PC-3 (cell line): ENCODE data around the gene NASP. TPM values are rescaled to one million over a fixed set of nuclear protein-coding genes. Genes with fewer than 3 reads are reported as not detected.

Source experiments
- ATAC-seq: fragments of 200-7000 bp; cut with Tn5 transposase; 2 replicates; pipeline ENCODE4 v1.9.1; 2020; ENCODE audit warnings: mild to moderate bottlenecking, moderate library complexity
- BruUV-seq: library from RNA; stranded (reverse); fragments of 400-500 nt; replicated peaks from 2 replicates; lab custom pipeline; 2021; lab: Mats Ljungman, UMichigan
- CTCF ChIA-PET: fragments of 300-600 bp; sonication (Branson Sonifier 250); formaldehyde crosslinking; loops from one replicate; lab custom pipeline; 2022; ENCODE audit warnings: antibody characterized with exemption; lab: Charles Lee
- POLR2A ChIA-PET: fragments of 300-600 bp; sonication (Branson Sonifier 250); formaldehyde crosslinking; loops from one replicate; lab custom pipeline; 2022; ENCODE audit warnings: antibody characterized with exemption; ENCODE audit not compliant: unreplicated experiment; lab: Charles Lee
- DNase-seq: peaks from one replicate; pipeline ENCODE4 v3.0.0-alpha.2; 2015
- H2AFZ ChIP-seq: fragments of 300-600 bp; sonication (generic); 2 replicates; pipeline ENCODE4 v1.6.0; 2016; ENCODE audit warnings: antibody characterized with exemption, low read length
- H3F3A ChIP-seq: fragments of 300-600 bp; sonication (generic); one replicate; pipeline ENCODE4 v1.6.0; 2017; ENCODE audit warnings: antibody characterized with exemption, low read length, control low read depth, mild to moderate bottlenecking; ENCODE audit not compliant: unreplicated experiment
- H3K27ac ChIP-seq: fragments of 300-600 bp; sonication (generic); 2 replicates; pipeline ENCODE4 v1.5.1; 2016; ENCODE audit warnings: mild to moderate bottlenecking, low read length
- H3K27me3 ChIP-seq: fragments of 300-600 bp; sonication (generic); 2 replicates; pipeline ENCODE4 v1.6.1; 2016; ENCODE audit warnings: low read length, mixed read lengths
- H3K36me3 ChIP-seq: fragments of 300-600 bp; sonication (generic); 2 replicates; pipeline ENCODE4 v1.6.1; 2016; ENCODE audit warnings: low read depth, mixed run types, low read length, mixed read lengths
- H3K4me1 ChIP-seq: fragments of 300-600 bp; sonication (generic); 2 replicates; pipeline ENCODE4 v1.5.1; 2016; ENCODE audit warnings: low read length; ENCODE audit not compliant: insufficient read depth
- H3K4me2 ChIP-seq: fragments of 300-600 bp; sonication (generic); 2 replicates; pipeline ENCODE4 v1.6.0; 2016; ENCODE audit warnings: low read length
- H3K4me3 ChIP-seq: fragments of 300-600 bp; sonication (generic); 2 replicates; pipeline ENCODE4 v1.5.1; 2016; ENCODE audit warnings: mild to moderate bottlenecking, low read length, mixed read lengths
- H3K79me2 ChIP-seq: fragments of 300-600 bp; sonication (generic); 2 replicates; pipeline ENCODE4 v1.6.1; 2017; ENCODE audit warnings: low read length, mixed read lengths
- H3K9ac ChIP-seq: fragments of 300-600 bp; sonication (generic); 2 replicates; pipeline ENCODE4 v1.6.0; 2016; ENCODE audit warnings: mild to moderate bottlenecking, low read length
- H3K9me2 ChIP-seq: fragments of 300-600 bp; sonication (generic); replicated peaks from 2 replicates; pipeline ENCODE4 v1.6.1; 2016; ENCODE audit warnings: mixed run types, low read length, mixed read lengths
- H3K9me3 ChIP-seq: fragments of 300-600 bp; sonication (generic); 2 replicates; pipeline ENCODE4 v1.6.1; 2016; ENCODE audit warnings: low read length, mixed read lengths
- H4K20me1 ChIP-seq: fragments of 300-600 bp; sonication (generic); 2 replicates; pipeline ENCODE4 v1.6.1; 2016; ENCODE audit warnings: low read length, mixed read lengths
- EZH2 ChIP-seq: fragments of 300-600 bp; sonication (generic); IDR thresholded peaks from one replicate; pipeline ENCODE4 v1.6.1; 2017; ENCODE audit warnings: antibody characterized with exemption, mild to moderate bottlenecking, low read length; ENCODE audit not compliant: unreplicated experiment
- EZH2phosphoT487 ChIP-seq: fragments of 300-600 bp; sonication (generic); IDR thresholded peaks from 2 replicates; pipeline ENCODE4 v1.6.1; 2018; ENCODE audit warnings: mild to moderate bottlenecking, antibody characterized with exemption, low read length, borderline replicate concordance
- intact Hi-C: fragments of 100-400 bp; cut with micrococcal nuclease; formaldehyde crosslinking; loops from 2 replicates; pipeline ENCODE4 v1.9.0; 2023
- total RNA-seq: library from RNA; depleted of rRNA; stranded (reverse); fragments of >200 nt; gene quantifications from 2 replicates; pipeline ENCODE4 v1.2.3, GENCODE V29; 2014
- TF ChIP-seq, protein P1 (sequence below): fragments of 300-600 bp; sonication (generic); conservative IDR thresholded peaks from 2 replicates; pipeline ENCODE4 v1.5.1; 2017; ENCODE audit warnings: antibody characterized with exemption, low read depth, mild to moderate bottlenecking, low read length

NASP gene
- total RNA-seq, 1 experiment from 2014 or later = 119 TPM

DNA sequence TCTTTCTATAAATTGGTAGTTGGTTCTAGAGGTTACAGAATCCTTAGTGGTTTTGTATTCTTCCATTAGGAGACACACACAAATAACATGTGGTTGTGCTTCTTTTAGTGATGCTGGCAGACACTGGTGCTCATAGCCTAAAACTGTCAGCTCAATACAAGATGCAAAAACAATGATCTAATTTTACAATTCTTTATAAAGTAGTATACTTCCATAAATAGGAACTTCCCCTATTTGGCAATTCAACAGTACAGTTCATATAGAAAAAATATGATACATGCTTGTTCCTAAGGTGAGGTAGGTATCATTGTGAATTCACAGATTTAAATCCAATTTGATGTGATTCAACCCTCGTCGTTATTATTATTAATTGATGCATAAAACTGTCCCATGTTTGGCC, 60.8 kb downstream of the NASP start:
- Histone ChIP-seq H3K4me3 (no peak overlapping the region), H3K9me3 (no peaks in the 10 kb centered on the region), H3K4me2 (no peak overlapping the region), H3K36me3 (peaks cover 45% of the 10 kb centered on the region), H3K9me2 (no peaks in the 10 kb centered on the region), H2AFZ (no peak overlapping the region), H3K79me2 (no peaks in the 10 kb centered on the region; the same call in 1 of the 2 replicates), H3K27ac (no peak overlapping the region), H4K20me1 (no peaks in the 10 kb centered on the region), H3K9ac (no peak overlapping the region), H3F3A (peaks cover 6% of the 10 kb centered on the region), H3K27me3 (no peaks in the 10 kb centered on the region), H3K4me1 (no peaks in the 10 kb centered on the region)
- ChIA-PET CTCF (no interaction called here), POLR2A (interaction anchor here (0.6 kb wide), 1 partner anchor 63 kb away, joined by 9 read pairs; no protein-coding TSS in a partner anchor)
- ATAC-seq (peak; percentile 11; the same call in 1 of the 2 replicates), DNase-seq (no peak)
- intact Hi-C loops = loop anchor here (1.0 to 5.0 kb wide), 3 partner anchors 43 to 237 kb away; partner anchors contain the start of genes GPBP1L1, MAST2 and TMEM69
- TF ChIP-seq EZH2 = no peak
- TF ChIP-seq, protein P1, sequence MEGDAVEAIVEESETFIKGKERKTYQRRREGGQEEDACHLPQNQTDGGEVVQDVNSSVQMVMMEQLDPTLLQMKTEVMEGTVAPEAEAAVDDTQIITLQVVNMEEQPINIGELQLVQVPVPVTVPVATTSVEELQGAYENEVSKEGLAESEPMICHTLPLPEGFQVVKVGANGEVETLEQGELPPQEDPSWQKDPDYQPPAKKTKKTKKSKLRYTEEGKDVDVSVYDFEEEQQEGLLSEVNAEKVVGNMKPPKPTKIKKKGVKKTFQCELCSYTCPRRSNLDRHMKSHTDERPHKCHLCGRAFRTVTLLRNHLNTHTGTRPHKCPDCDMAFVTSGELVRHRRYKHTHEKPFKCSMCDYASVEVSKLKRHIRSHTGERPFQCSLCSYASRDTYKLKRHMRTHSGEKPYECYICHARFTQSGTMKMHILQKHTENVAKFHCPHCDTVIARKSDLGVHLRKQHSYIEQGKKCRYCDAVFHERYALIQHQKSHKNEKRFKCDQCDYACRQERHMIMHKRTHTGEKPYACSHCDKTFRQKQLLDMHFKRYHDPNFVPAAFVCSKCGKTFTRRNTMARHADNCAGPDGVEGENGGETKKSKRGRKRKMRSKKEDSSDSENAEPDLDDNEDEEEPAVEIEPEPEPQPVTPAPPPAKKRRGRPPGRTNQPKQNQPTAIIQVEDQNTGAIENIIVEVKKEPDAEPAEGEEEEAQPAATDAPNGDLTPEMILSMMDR = no peak
- TF ChIP-seq EZH2phosphoT487 = no peak
- BruUV-seq = no TSS peak

DNA sequence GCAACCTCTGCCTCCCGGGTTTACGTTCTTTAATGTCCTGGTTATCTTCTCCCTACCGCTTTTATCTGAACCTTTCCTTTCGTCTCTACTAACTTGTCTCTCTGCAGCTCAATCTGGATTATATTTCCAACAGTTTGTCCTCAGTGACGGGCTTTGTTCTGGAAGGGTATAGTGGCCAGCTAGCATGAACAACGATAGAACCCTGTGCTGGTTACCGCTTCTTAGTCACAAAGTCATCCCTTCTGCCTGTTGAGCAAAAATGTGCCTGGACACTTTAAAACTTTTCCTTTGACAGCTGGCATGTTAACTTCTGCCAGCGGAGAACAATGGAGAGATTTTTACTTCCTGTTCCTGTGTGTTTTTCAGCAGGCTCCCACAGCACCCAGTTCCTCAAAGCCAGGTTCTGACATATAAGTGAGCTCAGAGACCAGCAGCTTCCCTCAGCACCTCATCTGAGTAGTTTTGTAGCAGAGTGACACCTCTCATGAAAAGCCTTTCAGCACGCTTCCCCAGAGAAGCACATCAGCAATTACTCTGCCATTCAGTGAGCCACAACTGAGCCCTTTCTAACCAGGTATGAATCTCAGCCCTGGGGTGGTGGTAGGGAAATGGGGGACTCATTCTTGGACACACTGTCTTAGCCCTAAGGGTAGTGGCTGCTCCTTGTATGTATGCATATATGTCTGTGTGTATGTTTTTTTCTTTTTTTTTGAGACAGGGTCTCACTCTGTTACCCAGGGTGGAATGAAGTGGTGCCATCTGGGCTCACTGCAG, 63.6 kb downstream of the NASP start:
- H3K79me2 ChIP-seq = peaks cover 5% of the 10 kb centered on the region; the same call in 1 of the 2 replicates
- BruUV-seq = no TSS peak

More for the DNA sequence above, 63.6 kb downstream of the NASP start:
- H3K27me3 ChIP-seq = no peaks in the 10 kb centered on the region
- intact Hi-C loops = no loop called here
- ChIA-PET CTCF (no interaction called here), POLR2A (no interaction called here)
- peaks cover 8% of the 10 kb centered on the region for H3F3A ChIP-seq
- no peaks in the 10 kb centered on the region for H3K4me1 ChIP-seq
- DNase-seq (no peak), ATAC-seq (no peak)
- H3K4me3 ChIP-seq = no peak overlapping the region
- H4K20me1 ChIP-seq = no peaks in the 10 kb centered on the region
- peaks cover 48% of the 10 kb centered on the region; the same call in 1 of the 2 replicates for H3K36me3 ChIP-seq
- no peaks in the 10 kb centered on the region for H3K9me3 ChIP-seq
- H3K27ac ChIP-seq = no peak overlapping the region
- H2AFZ ChIP-seq = no peak overlapping the region
- no peaks in the 10 kb centered on the region for H3K9me2 ChIP-seq
- TF ChIP-seq, protein P1 = no peak
- TF ChIP-seq EZH2 = no peak
- no peak for TF ChIP-seq EZH2phosphoT487
- no peak overlapping the region for H3K9ac ChIP-seq
- no peak overlapping the region for H3K4me2 ChIP-seq
